ENCODE measurements around the gene A2M.

DNA sequence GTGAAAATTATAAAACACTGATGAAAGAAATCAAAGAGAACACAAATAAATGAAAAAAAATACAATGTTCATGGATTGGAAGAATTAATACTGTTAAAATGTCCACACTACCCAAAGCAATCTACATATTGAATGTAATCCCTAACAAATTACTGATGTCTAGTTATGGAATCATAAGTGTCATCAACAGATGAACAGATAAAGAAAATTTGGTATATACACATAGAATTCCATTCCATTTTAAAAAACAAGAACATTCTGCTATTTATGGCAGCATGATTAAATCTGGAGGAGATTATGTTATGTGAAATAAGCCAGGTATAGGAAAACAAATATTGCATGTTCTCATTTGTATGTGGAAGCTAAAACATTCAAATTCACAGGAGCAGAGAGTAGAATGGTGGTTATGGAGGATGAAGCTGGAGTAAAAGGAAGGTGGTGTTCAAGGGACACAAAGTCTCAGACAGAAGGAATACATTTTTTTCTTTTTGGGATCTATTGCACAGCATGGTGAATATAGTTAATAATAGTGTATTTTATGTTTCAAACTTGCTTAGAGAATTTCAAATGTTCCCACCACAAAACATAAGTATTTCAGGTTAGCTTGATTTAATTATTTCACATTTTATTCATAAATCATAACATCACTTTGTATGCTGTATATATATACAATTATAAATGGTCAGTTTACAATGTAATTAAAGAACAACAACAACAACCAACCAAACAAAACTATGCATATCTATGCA, 28.5 kb downstream of the A2M start:
- TF ChIP-seq AFF4 (CRISPR knock-in tag; IDR thresholded peaks at IDR 0.05; ENCODE audit: borderline replicate concordance) (no peak), CTCF (IDR thresholded peaks at IDR 0.05) (no peak), IRF2 (CRISPR knock-in tag; IDR thresholded peaks at IDR 0.05; ENCODE audit: borderline replicate concordance, low read depth) (no peak), JUN (CRISPR knock-in tag; IDR thresholded peaks at IDR 0.05) (no peak), MYBL2 (CRISPR knock-in tag; IDR thresholded peaks at IDR 0.05) (no peak), E2F1 (CRISPR knock-in tag; IDR thresholded peaks at IDR 0.05) (no peak), ATF2 (CRISPR knock-in tag; IDR thresholded peaks at IDR 0.05; ENCODE audit: borderline replicate concordance, low read depth) (no peak), SP1 (CRISPR knock-in tag; conservative IDR thresholded peaks at IDR 0.05) (no peak), CBFB (CRISPR knock-in tag; IDR thresholded peaks at IDR 0.05; ENCODE audit: low read depth) (no peak), NR2C2 (CRISPR knock-in tag; IDR thresholded peaks at IDR 0.05) (no peak)
- TF ChIP-seq, protein P1, sequence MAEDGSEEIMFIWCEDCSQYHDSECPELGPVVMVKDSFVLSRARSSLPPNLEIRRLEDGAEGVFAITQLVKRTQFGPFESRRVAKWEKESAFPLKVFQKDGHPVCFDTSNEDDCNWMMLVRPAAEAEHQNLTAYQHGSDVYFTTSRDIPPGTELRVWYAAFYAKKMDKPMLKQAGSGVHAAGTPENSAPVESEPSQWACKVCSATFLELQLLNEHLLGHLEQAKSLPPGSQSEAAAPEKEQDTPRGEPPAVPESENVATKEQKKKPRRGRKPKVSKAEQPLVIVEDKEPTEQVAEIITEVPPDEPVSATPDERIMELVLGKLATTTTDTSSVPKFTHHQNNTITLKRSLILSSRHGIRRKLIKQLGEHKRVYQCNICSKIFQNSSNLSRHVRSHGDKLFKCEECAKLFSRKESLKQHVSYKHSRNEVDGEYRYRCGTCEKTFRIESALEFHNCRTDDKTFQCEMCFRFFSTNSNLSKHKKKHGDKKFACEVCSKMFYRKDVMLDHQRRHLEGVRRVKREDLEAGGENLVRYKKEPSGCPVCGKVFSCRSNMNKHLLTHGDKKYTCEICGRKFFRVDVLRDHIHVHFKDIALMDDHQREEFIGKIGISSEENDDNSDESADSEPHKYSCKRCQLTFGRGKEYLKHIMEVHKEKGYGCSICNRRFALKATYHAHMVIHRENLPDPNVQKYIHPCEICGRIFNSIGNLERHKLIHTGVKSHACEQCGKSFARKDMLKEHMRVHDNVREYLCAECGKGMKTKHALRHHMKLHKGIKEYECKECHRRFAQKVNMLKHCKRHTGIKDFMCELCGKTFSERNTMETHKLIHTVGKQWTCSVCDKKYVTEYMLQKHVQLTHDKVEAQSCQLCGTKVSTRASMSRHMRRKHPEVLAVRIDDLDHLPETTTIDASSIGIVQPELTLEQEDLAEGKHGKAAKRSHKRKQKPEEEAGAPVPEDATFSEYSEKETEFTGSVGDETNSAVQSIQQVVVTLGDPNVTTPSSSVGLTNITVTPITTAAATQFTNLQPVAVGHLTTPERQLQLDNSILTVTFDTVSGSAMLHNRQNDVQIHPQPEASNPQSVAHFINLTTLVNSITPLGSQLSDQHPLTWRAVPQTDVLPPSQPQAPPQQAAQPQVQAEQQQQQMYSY (CRISPR knock-in tag; IDR thresholded peaks at IDR 0.05): no peak

All from WTC11 (cell line).